GM19099 (cell line): ENCODE results near the gene CTPS2.

Experiments used
- POLR2A ChIP-seq: IDR thresholded peaks from 3 replicates; pipeline ENCODE4 v1.6.1; 2011; ENCODE audit warnings: low read depth; ENCODE audit not compliant: insufficient read length; ENCODE audit errors: extremely low read depth

CTPS2 gene

DNA sequence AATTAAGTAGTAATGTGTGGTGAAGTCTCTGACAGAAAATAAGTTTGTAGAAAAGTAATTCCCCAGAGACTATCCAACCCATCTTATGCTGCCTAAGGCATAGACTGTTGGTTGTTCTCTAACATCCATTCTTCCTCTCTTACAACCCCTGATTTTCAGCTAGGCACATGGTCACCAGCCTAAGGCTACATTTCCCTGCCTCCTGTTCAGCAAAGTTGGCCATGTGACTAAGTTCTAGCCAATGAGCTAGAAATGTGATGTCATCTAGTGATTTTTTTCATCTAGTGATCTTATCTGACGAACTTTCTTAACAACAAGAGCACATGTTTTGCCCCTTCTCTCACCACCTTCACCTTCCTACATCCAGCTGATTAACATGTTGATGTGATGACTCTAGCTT lies 164.8 kb downstream of the CTPS2 start:
- no peak for TF ChIP-seq POLR2A

DNA sequence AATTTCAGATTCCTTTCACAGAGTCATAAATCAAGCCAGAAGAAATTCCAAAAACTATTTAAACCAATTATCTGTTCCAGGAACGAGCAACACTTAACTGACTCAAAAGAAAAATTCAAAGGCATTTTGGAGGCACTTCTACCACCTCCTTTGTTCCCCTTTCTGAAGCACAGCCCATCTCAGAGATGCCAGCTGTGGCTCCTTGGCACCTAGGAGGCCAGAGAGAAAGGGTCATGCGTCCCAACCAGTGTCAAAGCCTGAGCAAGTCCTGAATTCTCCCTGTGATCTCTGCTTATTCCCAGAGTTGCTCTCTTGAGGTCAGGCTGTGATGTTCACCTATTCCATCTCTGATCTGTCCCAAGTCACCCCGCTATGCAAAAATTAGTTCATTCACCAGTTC lies 167.5 kb downstream of the CTPS2 start:
- no peak for TF ChIP-seq POLR2A
